ENCODE data around the gene HYI.
"Not testable (repeated sequence)": the region's sequence is repeated elsewhere in the genome, so short reads cannot be mapped to it uniquely, and the experiment has no call there.

The HYI gene

DNA sequence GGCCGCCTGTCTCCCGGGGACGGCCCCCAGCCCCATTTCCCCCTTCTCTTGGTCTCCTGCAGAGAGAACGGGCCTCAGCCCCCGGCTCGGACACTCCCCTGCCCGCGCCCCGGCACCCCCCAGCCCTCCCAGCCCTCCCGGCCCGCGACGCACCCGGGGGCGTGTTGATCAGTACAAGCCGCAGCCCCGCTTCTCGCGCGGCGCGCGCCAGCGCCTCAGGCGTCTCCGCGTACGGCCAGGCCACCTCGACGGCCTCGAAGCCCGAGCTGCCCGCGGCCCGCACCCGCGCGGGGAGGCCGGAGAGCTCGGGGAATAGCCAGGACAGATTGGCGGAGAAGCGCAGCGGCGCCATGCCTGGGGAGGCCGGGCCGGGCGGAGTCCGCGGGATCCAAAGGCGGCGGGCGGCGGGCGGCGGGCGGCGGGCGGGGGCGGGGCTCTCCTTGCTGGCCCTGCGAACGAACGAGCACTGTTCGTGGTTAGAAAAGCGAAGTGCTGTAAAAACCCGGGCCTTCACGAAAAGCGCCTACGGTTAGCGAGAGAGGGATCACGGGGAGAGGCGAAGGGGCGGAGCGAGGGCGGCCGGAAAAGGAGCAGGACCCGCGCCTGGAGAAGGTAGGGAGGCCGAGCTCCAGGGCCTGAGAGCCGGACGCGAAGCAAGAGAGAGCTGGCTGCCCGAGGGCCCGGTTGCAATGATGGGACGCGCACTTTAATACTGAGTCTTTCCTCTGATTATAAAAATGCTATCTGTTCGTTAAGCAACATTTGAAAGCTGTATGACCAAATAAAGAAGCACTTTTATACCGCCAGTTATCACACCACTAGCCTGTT, at the start of gene HYI:
Gene HYI, minus strand, starts transcription at position 490 of the 828 bp plus-strand sequence. Its CDS starts 138 bp downstream, at position 352.
- peak; percentile 79 for DNase-seq

- DNase-seq = not testable (repeated sequence)
These were observed 48.1 kb upstream of the HYI start for GRCh38 chr1:43501806-43502205.

DNA sequence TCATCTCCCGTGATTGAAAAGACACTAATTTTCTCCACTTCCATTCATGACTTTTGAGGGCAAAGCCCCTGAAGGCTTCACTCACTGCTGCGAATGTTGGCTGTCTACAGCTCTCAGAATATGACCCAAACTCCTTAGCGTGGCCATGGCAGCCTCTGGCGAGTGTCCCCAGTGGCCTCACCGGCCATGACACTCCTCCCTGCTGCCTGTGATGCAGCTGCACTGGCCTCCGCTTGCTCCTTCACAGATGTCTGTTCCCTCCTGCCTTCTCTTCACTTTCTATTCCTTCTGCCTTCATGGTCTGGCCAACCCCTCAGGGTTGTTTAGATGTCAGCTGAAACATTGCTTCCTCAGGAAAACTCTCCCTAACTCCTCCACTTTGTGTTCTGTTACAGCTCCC, 46.2 kb upstream of the HYI start:
- no peak for DNase-seq

DNA sequence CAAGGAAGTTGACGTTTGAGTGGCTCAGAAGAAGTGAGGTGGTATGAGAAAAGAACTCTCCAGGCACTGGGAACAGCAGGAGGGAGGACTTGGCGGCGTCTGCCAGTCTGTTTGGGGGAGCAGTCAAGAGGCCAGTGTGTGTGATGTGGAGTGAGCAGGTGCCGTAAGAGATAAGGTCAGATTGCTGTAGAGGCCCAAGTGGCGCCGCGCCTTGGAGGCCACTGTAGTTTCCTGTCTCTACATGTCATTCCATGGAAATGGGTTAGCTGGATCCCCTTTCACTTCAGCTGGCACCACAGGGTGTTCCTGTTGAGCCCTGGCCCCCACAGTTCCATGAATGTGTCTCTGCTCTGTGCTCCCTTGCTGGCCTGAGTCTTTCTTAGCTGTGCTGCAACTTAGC, 41.5 kb upstream of the HYI start:
- DNase-seq = peak; percentile 16

DNA sequence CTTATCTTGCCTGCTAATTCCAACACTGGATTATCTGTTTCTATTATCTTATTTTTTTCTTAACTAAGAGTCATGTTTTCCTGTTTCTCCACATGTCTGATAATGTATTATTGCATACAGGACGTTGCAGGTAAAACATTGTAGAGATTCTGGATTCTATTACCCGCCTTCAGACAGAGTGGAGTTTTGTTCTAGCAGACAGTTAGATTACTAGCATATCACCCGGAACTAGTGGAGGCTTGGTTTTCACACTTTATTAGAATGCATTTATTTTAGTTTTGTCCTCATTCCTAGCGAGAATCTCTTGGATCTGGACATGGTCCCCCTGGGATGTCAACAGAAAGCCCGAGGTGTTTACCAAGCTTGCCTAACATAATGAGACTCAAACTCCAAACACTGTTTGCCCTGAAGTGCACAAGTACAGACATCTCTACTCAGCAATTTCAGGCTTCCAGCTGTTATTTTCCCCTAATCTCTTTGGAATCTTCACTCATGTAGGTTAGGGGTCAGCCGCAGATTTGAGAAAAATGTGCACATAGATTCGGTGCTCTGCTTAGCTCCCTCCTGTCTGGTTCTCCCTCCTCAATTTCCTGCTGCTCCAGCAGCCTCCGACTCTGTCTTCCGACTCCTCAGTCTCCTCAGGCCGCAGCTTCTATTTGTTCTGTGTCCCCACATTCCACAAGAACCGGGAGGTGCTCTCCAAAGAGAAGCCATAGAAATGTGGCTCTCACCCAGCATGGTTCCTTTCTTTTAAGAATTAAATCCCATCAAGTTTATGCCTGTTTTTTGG, 40.1 kb upstream of the HYI start:
- no peak for DNase-seq

DNA sequence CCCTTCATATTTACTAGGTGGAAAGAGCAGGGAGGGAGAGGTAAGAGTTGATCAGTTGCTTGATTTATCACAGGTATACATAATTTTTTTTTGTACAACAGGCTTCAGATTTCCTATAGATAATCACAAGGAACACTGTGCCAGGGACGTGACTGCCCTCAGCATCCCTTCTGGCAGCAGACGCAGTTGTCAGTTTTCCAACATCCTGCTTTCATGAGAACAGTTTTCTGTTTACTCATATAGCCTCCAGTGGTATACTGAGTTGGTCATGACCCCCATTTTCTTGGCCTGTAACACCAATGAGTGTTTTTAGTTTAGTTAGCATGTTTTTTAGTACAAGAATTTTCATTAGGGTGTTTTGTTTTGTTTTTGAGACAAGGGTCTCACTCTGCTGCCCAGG, 39.1 kb upstream of the HYI start:
- no peak for DNase-seq

DNA sequence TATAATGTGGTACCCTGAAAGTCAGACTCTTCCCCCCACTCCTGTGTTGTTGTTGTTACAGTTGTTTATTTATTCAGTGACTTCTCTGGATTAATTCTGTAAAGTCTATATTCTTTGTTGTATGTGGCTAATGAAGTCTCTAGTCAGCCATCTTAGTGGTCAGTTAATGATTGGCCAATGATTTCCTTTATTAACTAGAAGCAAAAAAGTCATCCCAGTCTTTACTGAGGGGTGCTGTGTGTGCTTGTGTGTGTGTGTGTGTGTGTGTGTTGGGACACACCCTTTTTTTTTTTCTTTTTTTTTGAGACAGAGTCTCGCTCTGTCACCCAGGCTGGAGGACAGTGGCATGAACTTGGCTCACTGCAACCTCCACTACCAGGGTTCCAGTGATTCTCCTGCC, 37.3 kb upstream of the HYI start:
- no peak for DNase-seq

DNA sequence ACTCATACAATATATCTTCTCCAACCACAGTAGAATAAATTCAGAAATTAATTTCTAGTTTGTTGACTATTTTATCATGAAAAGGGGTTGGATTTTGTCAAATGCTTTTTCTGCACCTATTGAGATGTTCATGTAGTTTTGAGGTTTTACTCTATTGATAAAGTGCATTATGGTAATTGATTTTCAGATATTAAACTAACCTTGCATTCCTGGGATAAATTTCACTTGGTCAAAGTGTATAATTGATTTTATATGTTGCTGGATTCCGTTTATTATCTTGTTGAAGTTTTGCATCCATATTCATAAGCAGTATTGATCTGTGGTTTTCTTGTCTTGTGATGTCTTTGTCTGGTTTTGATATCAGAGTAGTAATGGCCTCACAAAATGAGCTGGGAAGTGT, 34.4 kb upstream of the HYI start:
- no peak for DNase-seq

DNA sequence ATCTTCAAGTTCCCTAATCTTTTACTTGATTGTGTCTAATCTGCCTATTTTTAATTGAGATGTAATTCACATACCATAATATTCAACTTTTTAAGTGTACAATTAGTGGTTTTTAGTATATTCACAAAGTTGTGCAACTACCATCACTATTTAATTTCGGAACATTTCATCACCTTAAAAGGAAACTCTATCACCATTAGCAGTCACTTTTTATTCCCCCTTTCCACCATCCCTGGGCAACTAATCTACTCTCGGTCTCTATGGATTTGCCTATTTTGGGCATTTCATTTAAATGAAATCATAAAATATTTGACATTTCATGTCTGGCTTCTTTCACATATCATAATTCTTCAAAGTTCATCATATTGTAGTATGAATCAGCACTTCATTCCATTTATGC, 30.6 kb upstream of the HYI start:
- no peak for DNase-seq

DNA sequence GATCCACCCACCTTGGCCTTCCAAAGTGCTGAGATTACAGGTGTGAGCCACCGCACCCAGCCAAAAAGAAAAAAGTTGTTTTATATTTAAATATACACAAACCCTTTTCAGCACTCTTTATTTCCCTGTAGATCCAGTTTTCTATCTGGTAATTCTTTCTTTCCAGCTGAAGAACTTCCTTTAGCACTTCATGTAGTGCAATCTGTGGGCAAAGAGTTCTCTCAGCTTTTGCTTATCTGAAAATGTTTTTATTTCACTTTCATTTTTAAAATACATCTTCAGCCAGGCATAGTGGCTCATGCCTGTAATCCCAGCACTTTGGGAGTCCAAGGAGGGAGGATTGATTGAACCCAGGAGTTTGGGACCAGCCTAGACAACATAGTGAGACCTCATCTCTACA, 28.5 kb upstream of the HYI start:
- no peak for DNase-seq

GRCh38 chr1:43481491-43481890, 27.8 kb upstream of the HYI start:
- DNase-seq = no peak

DNA sequence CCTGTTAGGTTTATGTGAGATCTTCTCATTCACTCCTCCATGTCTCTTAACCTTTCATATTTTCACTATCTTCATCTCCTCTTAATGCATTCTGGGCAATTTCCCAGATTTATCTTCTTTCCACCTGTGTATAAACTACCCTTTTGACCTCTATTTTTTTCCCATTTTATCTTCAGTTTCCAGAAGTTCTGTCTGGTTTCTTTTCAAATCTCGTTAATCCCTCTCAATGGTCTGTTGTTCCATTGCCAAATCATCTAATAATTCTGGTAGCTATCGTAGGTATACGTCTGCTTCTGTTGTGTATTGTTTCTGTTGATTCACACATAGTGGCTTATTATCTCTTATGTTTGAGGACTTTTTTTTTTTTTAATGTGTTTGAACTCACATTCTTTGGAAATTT, 25.7 kb upstream of the HYI start:
- DNase-seq = no peak

GRCh38 chr1:43477716-43478115, 24.0 kb upstream of the HYI start:
- DNase-seq = no peak

- DNase-seq = not testable (repeated sequence)
These were observed 22.1 kb upstream of the HYI start for GRCh38 chr1:43475611-43476401.

DNA sequence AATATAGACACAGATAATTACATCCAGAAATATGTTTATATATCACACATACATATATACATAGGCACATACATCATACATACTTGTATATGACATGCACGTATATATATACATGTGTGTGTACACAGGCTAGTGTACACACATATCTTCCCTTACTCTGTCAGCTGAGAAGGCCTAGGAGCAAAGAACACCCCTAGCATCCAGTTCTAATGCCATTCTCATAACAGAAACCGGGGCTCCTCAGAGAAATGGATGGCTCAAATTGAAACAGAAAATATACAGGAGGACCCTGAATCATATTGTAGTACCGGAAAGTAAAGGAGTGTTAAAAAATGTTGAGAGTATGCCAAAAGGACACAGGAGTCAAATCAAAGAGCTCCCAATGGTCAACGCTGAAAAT, 19.7 kb upstream of the HYI start:
- no peak for DNase-seq

GRCh38 chr1:43472463-43473151, 18.9 kb upstream of the HYI start:
- not testable (repeated sequence) for DNase-seq

GRCh38 chr1:43472087-43472462, 18.3 kb upstream of the HYI start:
- DNase-seq = no peak

GRCh38 chr1:43469932-43470331, 16.2 kb upstream of the HYI start:
- no peak for DNase-seq

DNA sequence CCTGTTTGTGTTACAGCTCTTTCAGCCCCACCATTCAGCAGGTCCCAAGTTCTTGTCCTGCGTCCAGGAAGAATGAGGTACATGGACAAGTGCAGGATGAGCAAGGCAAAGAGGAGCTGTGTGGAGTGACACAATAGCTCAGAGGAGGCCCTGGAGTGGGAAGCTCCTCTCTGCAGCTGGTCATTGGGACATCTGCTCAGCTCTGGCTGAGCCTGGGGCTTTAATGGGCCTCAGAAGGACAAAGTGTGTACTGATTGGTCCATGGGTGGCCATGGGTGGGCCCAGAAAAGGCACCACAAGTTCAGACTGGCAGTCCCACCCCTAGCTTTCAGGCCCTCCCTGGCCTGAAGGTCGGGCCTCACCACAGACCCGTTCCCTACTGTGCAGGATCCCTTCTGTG, 14.7 kb upstream of the HYI start:
- DNase-seq = no peak

DNA sequence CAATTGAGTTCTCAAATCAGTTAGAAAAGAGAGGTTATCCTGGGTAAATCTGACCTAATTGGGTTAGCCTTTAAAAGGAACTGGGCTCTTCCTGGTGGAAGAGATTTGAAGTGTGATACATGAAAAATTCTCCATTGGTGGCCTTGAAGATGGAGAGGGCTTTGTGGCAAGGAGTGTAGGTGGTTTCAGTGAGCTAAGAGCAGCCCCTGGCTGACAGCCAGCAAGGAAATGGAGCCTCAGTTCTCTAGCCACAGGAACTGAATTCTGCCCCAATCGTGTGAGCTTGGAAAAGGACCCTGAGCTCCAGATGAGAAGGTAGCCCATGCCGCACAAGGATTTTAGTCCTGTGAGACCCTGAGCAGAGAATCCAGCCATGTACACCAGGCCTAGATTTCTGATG, 12.7 kb upstream of the HYI start:
- peak; percentile 69 for DNase-seq

DNA sequence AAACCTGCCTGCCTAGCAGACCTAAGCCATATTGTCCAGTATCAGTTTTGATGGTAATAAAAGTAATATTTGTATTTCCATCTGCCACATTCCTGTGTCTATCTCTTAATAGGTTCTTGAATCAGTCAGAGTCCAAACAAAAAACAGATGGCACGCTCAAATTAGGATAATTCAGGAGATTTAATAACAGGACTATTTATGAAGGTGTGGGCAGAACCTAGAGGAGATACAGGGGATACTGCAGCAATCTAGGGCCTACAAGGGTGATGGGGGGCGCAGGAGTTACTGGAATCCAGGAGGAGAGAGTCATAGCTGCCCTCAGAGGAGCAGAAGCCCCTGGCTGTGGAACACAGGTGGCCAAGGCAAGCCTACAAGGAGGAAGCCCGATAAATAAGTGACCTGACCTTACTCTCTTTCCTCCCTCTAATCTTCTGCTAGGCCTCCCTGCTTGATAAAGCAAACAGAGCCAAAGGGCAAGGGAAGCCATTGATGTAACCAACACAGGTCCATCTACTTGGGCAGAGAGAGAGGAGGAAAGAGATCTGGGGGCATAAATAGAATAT, 11.9 kb upstream of the HYI start:
- DNase-seq = no peak

DNA sequence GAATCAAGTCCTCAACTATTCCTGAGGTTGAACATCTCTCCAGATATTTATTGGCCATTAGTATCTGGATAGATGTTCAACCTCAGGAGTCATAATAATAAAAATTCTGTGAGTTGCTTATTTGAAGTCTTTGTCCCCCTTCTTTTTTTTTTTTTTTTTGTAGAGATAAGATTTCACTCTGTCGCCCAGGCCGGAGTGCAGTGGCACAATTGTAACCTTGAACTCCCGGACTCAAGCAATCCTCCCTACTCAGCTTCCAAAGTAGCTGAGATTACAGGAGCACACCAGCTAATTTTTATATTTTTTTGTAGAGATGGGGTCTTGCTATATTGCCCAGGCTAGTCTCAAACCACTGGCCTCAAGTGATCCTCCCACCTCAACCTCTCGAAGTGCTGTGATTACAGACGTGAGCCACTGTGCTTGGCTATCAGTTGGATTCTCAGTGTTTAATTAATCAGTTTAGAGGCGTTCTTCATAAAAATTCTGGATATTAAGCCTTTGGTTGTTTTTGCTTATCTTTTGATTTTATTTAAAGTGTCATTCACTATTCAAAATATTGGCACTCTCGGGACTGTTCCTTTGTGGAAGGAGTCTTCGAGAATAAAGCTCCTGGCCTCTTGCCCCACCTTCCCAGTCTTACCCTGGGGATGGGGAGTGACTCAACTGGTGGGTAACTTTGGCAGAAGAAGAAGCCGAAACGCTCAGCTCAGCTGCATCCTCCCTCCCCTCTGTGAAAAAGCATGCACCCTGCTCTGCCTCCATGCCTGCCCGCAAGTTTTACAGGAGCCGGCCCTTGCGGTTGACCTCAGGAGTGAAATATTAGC, 11.2 kb upstream of the HYI start:
- DNase-seq = no peak

All from DMS79 (cell line).